Right cardiac atrium (tissue), 5 donors: ENCODE measurements around the gene NANOS2. TPM values are rescaled to one million over a fixed set of nuclear protein-coding genes. Genes with fewer than 3 reads are reported as not detected.

ENCODE experiments used
- ATAC-seq, 2 donors: fragments of 200-7000 bp; cut with Tn5 transposase; one replicate each; pipeline versions ENCODE4 v1.8.0 to v1.9.1; 2020; ENCODE audit warnings: moderate library complexity in 2 of 2, mild to moderate bottlenecking in 1 of 2
- DNase-seq, 3 donors: peaks; one replicate each; pipeline ENCODE4 v3.0.0-alpha.2; 2020
- H3K27ac ChIP-seq: one replicate; pipeline ENCODE4 v1.5.1; 2013; ENCODE audit warnings: mild to moderate bottlenecking, low read length, control low read depth, moderate library complexity
- H3K27me3 ChIP-seq: one replicate; pipeline ENCODE4 v1.6.1; 2013; ENCODE audit not compliant: control insufficient read depth, insufficient read depth
- H3K4me1 ChIP-seq: one replicate; pipeline ENCODE4 v1.6.1; 2013; ENCODE audit warnings: low read length; ENCODE audit not compliant: control insufficient read depth, insufficient read depth
- H3K4me3 ChIP-seq: one replicate; pipeline ENCODE4 v1.5.1; 2013; ENCODE audit warnings: low read length, control low read depth
- H3K9me3 ChIP-seq: one replicate; pipeline ENCODE4 v1.6.1; 2013; ENCODE audit warnings: low read length; ENCODE audit not compliant: control insufficient read depth
- WGBS: extraction: QIAGEN DNeasy Blood & Tissue Kit; methylation state at CpG from one replicate; pipeline ENCODE4 v1.1.7; 2013; 5-methylcytosine and 5-hydroxymethylcytosine counted together
- intact Hi-C, 4 donors: fragments of 100-400 bp; cut with DNase I; formaldehyde crosslinking; loops; one replicate each; pipeline versions ENCODE4 v1.11.0 to v1.14.0; 2022 to 2023
- polyA plus RNA-seq: library from polyadenylated mRNA; stranded (reverse); fragments of 200-250 nt; gene quantifications from one replicate; pipeline ENCODE4 v1.2.3, GENCODE V29; 2013
- total RNA-seq, 4 donors: library from RNA; stranded (reverse); fragmentation: NEBNext Ultra II Directional; extraction: Animal tissue kit (Norgen Biotek cat#: 25700); gene quantifications; one replicate each; pipeline ENCODE4 v1.2.1, GENCODE V29; 2021
- donor health status: healthy with polysubstance abuse.
- donor health status: DM: no; HTN: yes; CAD: no.
- donor health status: DM: no; HTN: no; CAD: no.
- donor health status: DM: no; HTN: yes; CAD: no; lungs with severe emphysema.
- donor health status: DM: yes; HTN: yes; CAD: no.

Gene NANOS2
- total and polyA plus RNA-seq, 5 donors: not detected

DNA sequence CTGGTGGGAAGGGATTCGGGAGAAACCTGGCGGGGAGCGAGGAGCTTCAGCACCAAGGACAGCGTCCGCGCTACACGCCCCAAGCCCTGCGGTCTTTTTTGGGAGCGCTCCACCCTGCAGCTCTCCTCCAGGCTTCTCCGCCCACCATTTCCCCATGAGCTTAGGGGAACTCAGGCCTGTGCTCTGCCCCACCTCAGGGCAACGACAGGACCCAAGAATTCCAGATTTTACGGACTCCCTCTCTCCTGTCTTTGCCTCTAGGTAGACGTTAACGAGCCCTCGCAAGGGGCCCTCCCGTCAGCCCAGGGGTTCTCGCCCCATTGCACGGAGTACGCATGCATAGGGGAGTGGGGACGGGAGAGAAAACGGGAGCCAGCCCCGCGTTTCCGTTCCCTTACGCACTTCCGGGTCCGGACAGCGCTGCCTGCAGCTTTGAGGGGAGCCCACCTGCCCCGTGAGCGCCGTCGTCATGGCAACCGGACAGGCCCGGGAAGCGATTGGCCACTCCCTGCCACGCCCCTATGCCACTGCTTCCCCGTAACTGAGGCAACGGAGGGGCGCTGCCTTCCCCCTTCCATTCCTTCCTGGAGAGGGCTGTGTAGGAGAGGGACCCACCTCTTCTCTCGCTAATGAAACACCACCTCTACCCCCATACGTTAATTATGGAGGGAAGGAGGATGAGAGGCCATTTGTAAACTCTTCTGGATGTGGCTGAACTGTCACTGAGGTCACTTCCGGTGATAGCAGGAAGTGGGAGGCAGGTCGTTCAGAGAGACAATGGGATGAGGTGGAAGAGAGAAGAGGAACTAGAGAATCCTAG lies 38.3 kb upstream of the NANOS2 start:
- peak; percentile 39 to 61 for ATAC-seq
- WGBS: 17% methylated on average over 43 of the region's 43 CpGs
- H3K27me3 ChIP-seq: no peaks in the 10 kb centered on the region
- no peak overlapping the region for H3K4me3 ChIP-seq
- peak; percentile 57 to 83 (median 82) for DNase-seq
- intact Hi-C loops: no loop called here
- H3K9me3 ChIP-seq: no peaks in the 10 kb centered on the region
- no peak overlapping the region for H3K27ac ChIP-seq
- H3K4me1 ChIP-seq: peaks cover 1% of the 10 kb centered on the region

DNA sequence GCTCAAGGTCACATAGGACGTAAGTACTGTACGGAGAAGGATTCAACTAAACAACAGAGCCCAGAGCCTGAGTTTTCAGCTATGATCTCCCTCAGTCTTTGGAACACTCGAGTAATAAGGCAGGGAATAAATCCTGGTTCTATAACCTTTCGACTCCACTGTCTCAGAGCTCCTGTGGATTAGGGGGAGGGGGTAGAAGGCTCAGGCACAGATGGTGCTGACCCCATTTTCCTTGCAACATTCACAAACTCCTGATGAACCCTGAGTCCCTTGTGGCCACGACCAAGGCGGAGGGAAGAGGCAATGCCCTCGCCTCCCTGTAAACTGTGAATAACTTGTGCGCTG lies 37.7 kb upstream of the NANOS2 start:
- H3K27me3 ChIP-seq: no peaks in the 10 kb centered on the region
- DNase-seq (no peak), ATAC-seq (no peak)
- intact Hi-C loops: no loop called here
- H3K4me3 ChIP-seq: no peak overlapping the region
- H3K9me3 ChIP-seq: no peaks in the 10 kb centered on the region
- no peak overlapping the region for H3K27ac ChIP-seq
- H3K4me1 ChIP-seq: peaks cover 1% of the 10 kb centered on the region
- 51% methylated on average over 8 of the region's 8 CpGs for WGBS

DNA sequence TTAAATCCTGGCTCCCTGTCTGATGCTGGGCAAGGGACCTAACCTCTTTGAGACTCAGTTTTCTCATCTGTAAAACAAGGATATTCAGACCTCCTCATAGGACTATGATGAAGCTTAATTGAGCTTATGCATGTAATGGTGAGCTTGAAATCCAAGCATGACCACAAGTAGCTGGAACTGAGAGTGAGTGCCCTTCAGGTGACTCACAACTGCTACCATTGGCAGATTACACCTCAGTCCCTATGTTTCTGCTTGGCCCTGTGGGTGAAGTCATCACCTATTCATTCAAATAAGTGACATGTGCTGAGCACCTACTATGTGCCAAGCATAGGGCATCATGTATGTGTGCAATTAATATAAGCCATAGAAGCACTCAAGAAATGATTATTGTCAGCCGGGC lies 33.3 kb upstream of the NANOS2 start:
- Histone ChIP-seq H3K9me3 (no peaks in the 10 kb centered on the region), H3K4me3 (no peak overlapping the region), H3K4me1 (no peaks in the 10 kb centered on the region), H3K27me3 (no peaks in the 10 kb centered on the region), H3K27ac (no peak overlapping the region)
- WGBS: 88% methylated on average over 1 of the region's 1 CpG
- no peak for DNase-seq
- ATAC-seq: no peak
- intact Hi-C loops: no loop called here

DNA sequence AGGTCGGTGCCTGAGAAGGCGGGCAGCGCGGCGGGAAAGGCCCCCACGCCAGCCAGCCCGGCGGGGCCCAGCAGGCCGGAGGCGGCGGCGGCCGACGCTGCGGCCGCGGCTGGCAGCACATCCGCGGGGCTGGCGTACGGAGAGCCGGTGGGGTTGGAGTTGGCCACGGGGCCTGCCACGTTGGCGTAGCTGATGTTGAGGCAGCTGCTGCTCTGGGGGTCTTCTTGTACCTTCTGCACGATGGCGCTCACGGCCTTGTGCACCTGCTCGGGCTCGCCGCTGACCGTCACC lies 25.9 kb upstream of the NANOS2 start:
- Histone ChIP-seq H3K9me3 (no peaks in the 10 kb centered on the region), H3K4me3 (no peak overlapping the region), H3K4me1 (no peaks in the 10 kb centered on the region), H3K27me3 (no peaks in the 10 kb centered on the region), H3K27ac (no peak overlapping the region)
- no peak for DNase-seq
- intact Hi-C loops: no loop called here
- WGBS: 68% methylated on average over 32 of the region's 32 CpGs
- ATAC-seq: no peak

DNA sequence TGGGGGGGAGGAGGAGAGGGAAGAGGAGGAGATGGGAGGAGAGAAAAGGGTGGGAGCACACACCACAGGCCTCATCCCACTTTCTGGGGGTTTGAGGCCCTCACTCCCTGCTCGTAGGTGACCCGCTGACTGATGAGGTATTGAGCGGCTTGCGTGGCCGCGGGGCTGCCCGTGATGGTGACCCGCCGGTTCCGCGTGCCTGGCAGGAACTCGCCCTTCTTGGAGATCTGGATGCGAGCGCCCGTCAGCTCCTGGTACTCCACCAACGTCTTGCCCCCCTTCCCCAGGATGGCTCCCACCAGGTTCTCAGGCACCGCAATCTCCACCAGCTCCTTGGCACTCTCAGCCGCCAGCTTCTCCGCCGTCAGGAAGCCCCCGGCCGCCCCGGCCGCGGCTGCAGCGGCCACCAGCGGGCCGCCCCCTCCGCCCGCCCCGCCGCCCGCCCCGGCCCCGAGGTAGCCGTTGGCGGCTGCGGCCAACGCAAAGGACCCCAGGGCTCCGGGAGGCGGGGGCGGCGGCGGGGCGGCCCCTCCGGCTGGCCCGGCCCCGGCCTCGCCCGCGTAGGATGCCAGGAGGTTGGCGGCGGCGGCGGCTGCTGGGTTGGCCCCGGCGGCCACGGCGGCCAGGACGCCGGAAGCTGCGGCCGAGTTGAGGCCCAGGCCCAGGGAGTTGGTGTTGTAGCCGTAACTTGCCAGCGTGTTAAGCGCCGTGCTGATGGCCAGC lies 25.4 kb upstream of the NANOS2 start:
- no peak overlapping the region for H3K4me3 ChIP-seq
- WGBS: 40% methylated on average over 66 of the region's 67 CpGs
- H3K4me1 ChIP-seq: no peaks in the 10 kb centered on the region
- H3K27ac ChIP-seq: no peak overlapping the region
- DNase-seq (no peak), ATAC-seq (no peak)
- intact Hi-C loops: no loop called here
- H3K27me3 ChIP-seq: no peaks in the 10 kb centered on the region
- H3K9me3 ChIP-seq: no peaks in the 10 kb centered on the region

DNA sequence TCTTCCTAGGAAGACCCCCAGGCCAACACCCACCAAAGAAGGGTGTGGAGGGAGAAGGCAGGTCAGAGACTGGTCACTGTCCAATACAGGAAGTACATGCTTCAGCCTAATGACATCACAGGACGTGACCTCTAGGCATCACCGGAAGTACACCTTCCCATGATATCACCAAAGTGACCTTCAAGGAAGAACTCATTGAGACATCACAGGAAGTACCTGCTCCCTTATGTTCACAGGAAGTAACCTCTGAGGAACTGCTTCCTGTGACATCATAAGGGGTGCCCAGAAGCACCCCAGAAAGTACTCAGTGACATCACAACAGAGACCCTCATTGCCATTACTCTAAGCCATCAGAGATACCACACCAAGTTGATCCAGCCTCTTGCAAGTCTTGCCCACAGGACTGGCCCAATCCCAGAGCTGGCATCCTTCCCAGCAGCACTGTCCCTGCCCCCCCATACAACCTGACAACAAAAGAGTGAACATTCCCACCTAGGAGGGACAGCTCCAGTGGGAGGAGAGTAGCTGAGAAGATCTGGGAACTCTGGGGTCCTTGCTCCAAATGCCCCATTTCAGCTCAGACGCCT lies 24.2 kb upstream of the NANOS2 start:
- Histone ChIP-seq H3K9me3 (no peaks in the 10 kb centered on the region), H3K27me3 (no peaks in the 10 kb centered on the region), H3K4me3 (no peak overlapping the region), H3K4me1 (no peaks in the 10 kb centered on the region), H3K27ac (no peak overlapping the region)
- DNase-seq: no peak
- ATAC-seq: no peak
- 83% methylated on average over 3 of the region's 3 CpGs for WGBS
- intact Hi-C loops: no loop called here

DNA sequence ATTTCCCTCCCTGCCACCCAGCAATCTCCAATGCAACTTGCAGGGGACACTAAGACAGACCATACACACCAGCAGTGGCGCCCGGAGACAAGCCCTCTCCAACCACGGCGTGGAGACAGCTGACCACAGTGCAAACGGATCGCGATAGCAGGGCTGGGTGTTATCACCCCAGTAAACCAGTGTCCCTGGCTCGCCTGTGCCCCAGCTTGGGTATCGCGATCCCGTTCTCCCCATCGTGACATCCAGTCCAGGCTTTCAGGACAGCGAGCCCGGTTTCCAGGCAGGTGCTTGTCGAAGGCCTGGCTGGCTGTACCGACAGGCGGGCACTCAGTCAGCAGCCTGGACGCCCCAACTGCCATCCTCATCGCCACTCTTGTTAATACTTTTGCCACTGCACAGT lies 20.7 kb upstream of the NANOS2 start:
- DNase-seq: no peak
- Histone ChIP-seq H3K9me3 (no peaks in the 10 kb centered on the region), H3K27ac (no peak overlapping the region), H3K4me3 (no peak overlapping the region), H3K4me1 (no peaks in the 10 kb centered on the region), H3K27me3 (no peaks in the 10 kb centered on the region)
- intact Hi-C loops: no loop called here
- ATAC-seq: no peak
- 69% methylated on average over 19 of the region's 19 CpGs for WGBS

DNA sequence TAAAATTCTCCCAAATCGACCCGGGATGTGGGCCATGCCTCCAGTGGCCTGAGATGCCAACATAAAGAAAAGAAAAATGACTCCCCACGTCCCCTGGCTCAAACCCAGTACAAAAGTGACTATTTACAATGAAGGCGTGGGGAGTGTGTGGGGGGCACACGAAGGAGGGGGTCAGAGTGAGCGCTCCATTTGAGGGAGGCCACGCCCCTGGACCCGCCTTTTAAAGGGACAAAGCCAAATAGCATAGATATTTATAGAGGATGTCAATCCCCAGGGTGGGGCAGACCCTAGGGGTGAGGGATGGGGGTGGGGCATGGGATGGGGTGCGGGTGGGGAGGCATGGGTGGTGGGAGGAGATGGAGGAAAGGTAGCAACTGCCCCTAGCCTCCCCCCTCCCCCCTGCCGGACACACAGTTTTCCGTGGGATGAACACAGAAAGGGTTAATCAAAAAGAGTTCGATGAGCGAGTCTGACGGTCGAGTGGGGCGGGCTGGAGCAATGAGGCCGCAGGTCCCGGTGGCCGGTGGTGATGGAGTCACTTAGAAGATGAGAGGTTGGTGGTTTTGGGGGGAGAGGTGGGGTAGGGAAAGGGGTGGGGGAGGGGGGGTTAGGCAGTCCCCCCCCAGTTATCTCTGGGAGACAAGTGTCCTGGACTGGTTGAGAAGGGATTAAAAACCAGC lies 20.1 kb upstream of the NANOS2 start:
- H3K9me3 ChIP-seq: no peaks in the 10 kb centered on the region
- H3K4me3 ChIP-seq: no peak overlapping the region
- no peak overlapping the region for H3K27ac ChIP-seq
- intact Hi-C loops: no loop called here
- H3K4me1 ChIP-seq: no peaks in the 10 kb centered on the region
- DNase-seq (no peak), ATAC-seq (no peak)
- no peaks in the 10 kb centered on the region for H3K27me3 ChIP-seq
- WGBS: 37% methylated on average over 19 of the region's 19 CpGs

DNA sequence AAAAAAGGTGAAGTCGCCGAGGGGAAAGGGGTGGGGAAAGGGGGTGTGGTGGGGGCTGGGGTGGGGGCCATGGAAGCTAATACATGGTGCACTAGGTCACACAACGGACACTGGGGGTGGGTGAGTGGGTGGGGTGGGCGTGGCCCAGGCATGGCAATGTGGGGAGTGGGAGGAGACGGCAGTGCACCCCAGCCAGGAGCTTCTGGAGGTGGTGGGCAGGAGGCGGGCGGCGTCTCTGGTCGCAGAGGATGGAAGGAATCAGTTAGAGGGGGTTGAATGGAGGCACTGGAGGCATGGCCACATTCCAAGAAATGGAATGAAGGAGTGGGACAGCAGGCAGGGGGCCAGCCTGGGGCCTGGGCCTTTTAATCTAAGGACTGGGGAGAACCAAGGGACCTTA lies 19.2 kb upstream of the NANOS2 start:
- no peaks in the 10 kb centered on the region for H3K4me1 ChIP-seq
- no peaks in the 10 kb centered on the region for H3K27me3 ChIP-seq
- no peak overlapping the region for H3K27ac ChIP-seq
- 67% methylated on average over 9 of the region's 9 CpGs for WGBS
- H3K9me3 ChIP-seq: no peaks in the 10 kb centered on the region
- no peak for DNase-seq
- H3K4me3 ChIP-seq: no peak overlapping the region
- intact Hi-C loops: no loop called here
- no peak for ATAC-seq

DNA sequence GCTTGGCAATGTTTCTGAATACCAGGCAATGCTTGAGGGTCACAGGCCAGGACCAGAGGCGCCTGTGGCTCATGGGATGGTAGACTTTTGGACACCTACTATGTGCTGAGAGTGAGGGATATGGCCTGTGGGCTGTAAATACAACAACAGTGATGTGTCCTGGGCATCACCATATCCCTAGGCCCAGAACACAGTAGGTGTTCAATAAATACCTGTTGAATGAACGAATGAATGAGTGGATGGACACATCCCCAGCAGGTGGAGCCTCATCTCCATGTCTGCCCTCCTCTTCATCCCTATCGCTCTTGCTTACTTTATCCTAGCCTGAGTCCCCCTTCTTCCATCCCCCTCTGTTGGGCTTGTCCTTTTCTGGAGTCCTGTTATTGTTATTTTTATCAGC lies 16.5 kb upstream of the NANOS2 start:
- H3K4me1 ChIP-seq: no peaks in the 10 kb centered on the region
- H3K4me3 ChIP-seq: no peak overlapping the region
- 63% methylated on average over 3 of the region's 3 CpGs for WGBS
- no peaks in the 10 kb centered on the region for H3K9me3 ChIP-seq
- no peak for ATAC-seq
- no peak for DNase-seq
- no peak overlapping the region for H3K27ac ChIP-seq
- intact Hi-C loops: no loop called here
- no peaks in the 10 kb centered on the region for H3K27me3 ChIP-seq

DNA sequence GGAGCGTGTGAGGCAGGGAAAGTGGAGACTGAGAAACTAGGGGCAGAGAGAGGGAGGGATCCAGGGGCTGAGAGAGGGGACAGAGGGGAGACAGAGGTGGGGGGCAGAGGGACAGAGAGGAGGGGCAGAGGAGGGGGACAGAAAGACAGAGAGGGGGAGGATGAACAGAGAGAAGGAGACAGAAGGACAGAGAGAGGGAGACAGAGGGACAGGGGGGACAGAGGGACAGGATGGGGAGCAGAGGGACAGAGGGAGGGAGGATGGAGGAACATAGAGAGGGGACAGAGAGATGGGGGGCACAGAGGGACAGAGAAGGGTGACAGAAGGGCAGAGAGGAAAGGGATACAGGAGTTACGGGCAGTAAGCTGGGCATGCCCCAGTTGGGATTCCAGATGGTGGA lies 14.7 kb upstream of the NANOS2 start:
- ATAC-seq: no peak
- Histone ChIP-seq H3K4me3 (no peak overlapping the region), H3K9me3 (no peaks in the 10 kb centered on the region), H3K27ac (no peak overlapping the region), H3K27me3 (no peaks in the 10 kb centered on the region), H3K4me1 (no peaks in the 10 kb centered on the region)
- intact Hi-C loops: no loop called here
- 76% methylated on average over 2 of the region's 2 CpGs for WGBS
- no peak for DNase-seq
